SH-SY5Y (cell line): ENCODE measurements around the gene MTHFD2.
A peak's percentile ranks its signal among the peaks of the same experiment; 100 is the strongest.

ENCODE experiments used
- GATA2 ChIP-seq: IDR thresholded peaks from 2 replicates; pipeline ENCODE4 v1.6.1; 2011; ENCODE audit warnings: mild to moderate bottlenecking, low read depth, low read length
- GATA3 ChIP-seq: IDR thresholded peaks from 2 replicates; pipeline ENCODE4 v1.6.1; 2011; ENCODE audit warnings: low read depth, mild to moderate bottlenecking, low read length, moderate library complexity

The MTHFD2 gene

GRCh38 chr2:74198461-74199274, at the start of gene MTHFD2:
TSS of gene MTHFD2 (plus strand) at chr2:74198615. CDS start at chr2:74198642, 27 bp downstream.
- TF ChIP-seq GATA2 (peak; percentile 32), GATA3 (no peak)

- TF ChIP-seq GATA3 (no peak), GATA2 (no peak)
These were observed 49.2 kb upstream of the MTHFD2 start for GRCh38 chr2:74149247-74149525.

GRCh38 chr2:74149570-74150319, 48.7 kb upstream of the MTHFD2 start:
- TF ChIP-seq GATA2 (no peak), GATA3 (no peak)

GRCh38 chr2:74152954-74153353, 45.5 kb upstream of the MTHFD2 start:
- TF ChIP-seq GATA3 (no peak), GATA2 (no peak)

GRCh38 chr2:74155830-74156229, 42.6 kb upstream of the MTHFD2 start:
- TF ChIP-seq GATA2 (no peak), GATA3 (no peak)

GRCh38 chr2:74162951-74163350, 35.5 kb upstream of the MTHFD2 start:
- no peak for TF ChIP-seq GATA3

GRCh38 chr2:74164761-74165160, 33.7 kb upstream of the MTHFD2 start:
- TF ChIP-seq GATA2 = no peak
- TF ChIP-seq GATA3 = no peak

- no peak for TF ChIP-seq GATA2
- no peak for TF ChIP-seq GATA3
These were observed 29.7 kb upstream of the MTHFD2 start for GRCh38 chr2:74168739-74169138.

GRCh38 chr2:74174909-74175308, 23.5 kb upstream of the MTHFD2 start:
- TF ChIP-seq GATA3 (no peak), GATA2 (no peak)

- no peak for TF ChIP-seq GATA2
- TF ChIP-seq GATA3 = no peak
These were observed 20.7 kb upstream of the MTHFD2 start for GRCh38 chr2:74177696-74178095.

GRCh38 chr2:74178211-74179062, 20.0 kb upstream of the MTHFD2 start, which contains the start of gene MOB1A:
TSS of gene MOB1A (minus strand) at chr2:74178879. CDS start at chr2:74178674, 205 bp downstream.
- TF ChIP-seq GATA2 (no peak), GATA3 (no peak)

GRCh38 chr2:74179063-74179865, 19.2 kb upstream of the MTHFD2 start:
- TF ChIP-seq GATA2 = no peak
- no peak for TF ChIP-seq GATA3

- no peak for TF ChIP-seq GATA2
- TF ChIP-seq GATA3 = no peak
These were observed 16.7 kb upstream of the MTHFD2 start for GRCh38 chr2:74181739-74182138.
